Glomerular visceral epithelial cell (primary cell): ENCODE results near the gene TLE3.

Experiments used
- DNase-seq: peaks from one replicate; pipeline ENCODE4 v3.0.0-alpha.2; 2016; ENCODE audit errors: extremely low spot score

TLE3 gene

DNA sequence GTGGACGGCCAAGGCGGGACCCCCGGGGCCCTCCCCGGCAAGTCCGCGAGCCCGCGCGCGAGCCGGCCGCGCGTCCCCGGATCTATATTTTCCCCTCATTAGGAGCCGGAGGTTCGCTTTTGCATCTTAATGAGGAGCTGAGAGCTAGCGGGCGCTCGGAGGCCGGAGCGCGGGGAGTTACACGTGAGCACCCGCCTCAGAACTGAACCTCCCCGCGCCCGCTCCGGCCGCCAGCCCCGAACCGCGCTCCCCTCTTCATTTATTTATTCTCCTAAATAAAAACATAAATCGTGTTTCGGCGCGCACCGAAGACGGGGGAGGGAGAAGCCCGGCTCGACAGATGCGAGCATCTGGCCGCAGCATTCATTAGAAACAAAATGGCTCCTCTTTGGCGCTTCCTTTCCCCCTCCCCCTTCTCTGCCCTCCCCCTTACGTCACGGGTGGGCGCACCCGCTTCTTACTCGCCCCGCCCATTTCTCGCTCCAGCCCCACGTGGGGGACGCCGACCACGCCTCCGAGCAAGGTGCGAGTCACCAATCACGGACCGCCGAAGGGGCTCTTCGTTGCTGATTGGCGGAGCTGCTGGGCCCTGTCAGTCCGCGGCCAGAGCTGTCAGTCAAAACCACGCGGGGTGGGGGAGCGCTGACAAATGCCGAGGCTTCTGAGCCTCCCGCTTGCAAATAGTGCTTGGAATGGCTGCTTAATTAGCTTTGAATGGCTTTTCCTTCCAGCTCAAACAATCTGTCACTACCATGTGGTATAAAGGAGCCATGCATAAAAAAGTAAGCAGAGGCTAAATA, 1.6 kb upstream of the TLE3 start:
- DNase-seq = peak; percentile 100

GRCh38 chr15:70098461-70099166, 897 bp upstream of the TLE3 start:
- DNase-seq = peak; percentile 12

DNA sequence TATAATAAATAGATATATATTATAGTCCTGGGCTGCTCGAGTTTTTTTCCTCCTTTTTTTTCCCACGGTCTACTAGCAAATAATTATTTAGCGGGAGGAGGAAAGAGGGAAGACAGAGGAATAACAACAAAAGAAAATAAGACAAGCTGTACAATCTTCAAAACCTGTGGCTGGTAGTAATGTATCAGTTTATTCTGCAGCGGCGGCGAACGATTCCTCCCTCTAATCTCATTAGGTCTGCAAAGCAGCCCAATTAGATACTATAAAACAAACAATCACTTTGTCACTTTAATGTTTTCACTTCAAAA, 390 bp upstream of the TLE3 start:
- DNase-seq = no peak

DNA sequence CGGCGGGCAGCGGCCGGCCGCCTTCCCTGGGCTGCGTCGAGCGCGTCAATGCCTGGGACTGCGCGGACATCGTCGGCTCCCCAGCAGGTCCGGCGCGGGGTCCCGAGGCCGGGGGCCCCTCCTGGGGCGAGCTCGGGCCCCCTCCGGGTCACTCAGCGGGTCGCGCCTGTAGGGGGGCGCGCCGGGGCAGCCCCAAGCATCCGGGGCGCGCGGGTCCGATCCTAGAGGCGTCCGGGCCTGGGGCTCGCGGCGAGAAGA, 725 bp downstream of the TLE3 start:
- no peak for DNase-seq

DNA sequence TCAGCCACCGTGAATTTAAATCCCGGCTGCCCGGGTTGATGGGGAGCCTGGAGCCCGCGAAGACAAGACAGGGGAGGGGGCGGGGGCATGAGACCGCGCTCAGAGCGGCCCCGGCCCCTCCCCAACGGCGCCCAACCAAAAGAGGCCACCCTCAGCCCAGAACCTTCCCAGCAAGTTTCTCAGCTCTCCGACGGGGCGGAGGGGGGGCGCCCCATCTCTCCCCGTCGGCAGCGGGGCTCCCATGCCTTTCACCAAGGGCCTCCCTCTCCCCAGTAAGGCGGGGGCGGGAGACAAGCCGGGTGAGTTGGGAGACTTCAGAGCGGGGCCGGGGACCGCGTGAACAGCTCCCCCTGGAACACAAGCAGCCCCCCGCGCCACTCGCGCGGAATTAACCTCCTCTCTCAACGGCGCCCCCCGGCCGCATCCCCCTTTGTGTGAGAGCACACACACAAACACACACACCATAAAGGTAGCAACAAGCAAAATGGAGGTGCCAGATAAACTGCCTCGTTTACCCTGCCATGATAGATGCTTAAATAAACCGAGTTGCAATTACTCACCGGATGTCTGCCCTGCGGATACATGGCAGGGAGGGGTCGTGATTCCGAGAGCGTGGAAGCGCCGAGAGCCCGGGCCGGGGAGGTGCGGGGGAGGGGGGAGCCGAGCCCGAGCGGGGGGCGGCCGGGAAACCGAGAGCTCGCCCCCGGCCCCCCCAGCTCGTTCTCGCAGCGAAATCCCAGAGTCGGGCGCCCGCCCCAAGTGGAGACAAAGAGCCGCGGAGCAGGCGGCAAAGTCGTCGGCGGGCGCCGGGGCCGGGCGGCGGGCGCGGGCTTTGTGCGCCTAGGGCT, 1.3 kb downstream of the TLE3 start:
- peak; percentile 46 for DNase-seq

- peak; percentile 18 for DNase-seq
These were observed 2.1 kb downstream of the TLE3 start for GRCh38 chr15:70095408-70096214.

DNA sequence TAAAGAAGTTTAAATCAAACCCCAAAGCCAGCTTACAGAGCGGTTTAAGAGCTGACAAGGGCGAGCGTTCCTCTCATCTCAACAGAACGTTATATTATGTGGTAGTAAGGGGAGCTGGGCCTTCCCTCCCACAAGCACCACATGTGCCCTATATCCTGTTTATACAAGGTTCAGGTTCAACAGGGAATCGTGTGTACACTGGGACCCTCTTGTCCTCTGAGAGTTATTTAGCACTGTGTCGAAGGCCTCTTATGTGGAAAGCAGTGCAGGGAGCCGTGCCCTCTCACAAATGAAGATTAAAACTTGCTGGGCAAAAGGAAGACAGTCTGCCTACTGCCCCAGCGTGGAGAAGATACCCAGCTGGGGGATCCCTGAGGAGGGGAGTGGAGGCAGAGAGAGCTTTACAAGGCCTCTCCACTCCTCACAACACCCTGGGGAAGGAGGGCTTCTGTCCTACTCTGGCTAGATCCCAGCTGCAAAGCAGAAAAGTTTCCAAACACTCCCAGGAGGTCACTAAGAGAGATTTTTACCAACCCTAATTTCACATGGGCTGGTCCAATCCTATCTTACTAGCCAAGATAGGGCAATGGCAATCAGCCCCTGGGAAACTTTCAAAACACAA, 2.9 kb downstream of the TLE3 start:
- DNase-seq = no peak

GRCh38 chr15:70093481-70094319, 4.0 kb downstream of the TLE3 start:
- no peak for DNase-seq

GRCh38 chr15:70093070-70093469, 4.6 kb downstream of the TLE3 start:
- no peak for DNase-seq

- no peak for DNase-seq
These were observed 5.2 kb downstream of the TLE3 start for GRCh38 chr15:70092464-70093027.

GRCh38 chr15:70091726-70092463, 5.8 kb downstream of the TLE3 start:
- peak; percentile 21 for DNase-seq

- no peak for DNase-seq
These were observed 7.1 kb downstream of the TLE3 start for GRCh38 chr15:70090436-70091296.

DNA sequence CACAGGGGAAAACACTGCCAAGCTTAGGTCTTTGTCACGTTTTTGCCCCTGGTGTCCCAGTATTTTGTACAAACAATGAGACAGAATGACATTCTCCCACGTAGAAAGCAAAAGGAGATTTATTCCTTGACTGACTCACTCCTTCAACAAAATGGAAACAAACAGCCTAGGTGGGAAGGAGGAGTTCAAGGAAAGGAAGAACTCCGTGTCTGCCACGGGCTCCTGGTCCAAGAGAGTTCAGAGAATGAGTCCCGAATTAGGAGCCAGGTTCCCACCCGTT, 8.1 kb downstream of the TLE3 start:
- DNase-seq = no peak

DNA sequence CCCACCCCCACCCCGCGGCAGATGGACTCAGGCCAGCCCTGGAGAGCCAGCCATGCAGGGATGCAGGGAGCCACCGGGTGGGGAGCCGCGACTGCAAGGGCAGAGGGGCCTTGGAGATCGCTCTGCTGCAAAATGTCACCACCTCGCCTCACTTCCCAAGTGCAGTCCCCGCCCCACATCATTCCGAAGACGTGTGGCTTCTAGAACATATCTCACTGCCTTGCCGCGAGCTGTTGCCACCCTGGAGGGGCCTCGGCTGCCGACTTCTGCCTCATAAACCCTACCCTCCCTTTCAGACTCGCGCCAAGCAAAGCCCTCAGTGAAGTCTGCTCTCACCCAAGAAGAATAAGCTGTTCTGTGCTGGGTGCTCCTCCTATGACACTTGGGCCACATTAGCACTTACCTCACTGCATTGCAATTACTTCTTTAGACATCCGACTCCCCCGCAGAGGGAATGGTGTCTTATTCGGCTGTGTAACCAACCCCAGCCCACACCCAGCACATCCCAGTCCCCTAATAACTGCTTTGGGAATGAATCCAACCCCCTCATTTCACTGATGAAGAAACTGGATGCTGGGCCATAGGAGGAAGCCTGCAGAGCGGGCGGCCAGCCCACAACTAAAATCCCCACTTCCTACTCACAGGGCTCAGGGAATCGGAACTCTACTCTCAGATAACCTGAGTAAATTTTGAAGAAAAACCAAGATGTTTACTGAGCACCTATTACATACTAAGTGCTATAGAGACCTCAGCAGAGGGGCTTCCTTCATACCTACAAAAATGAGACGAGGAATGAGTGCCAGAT, 8.6 kb downstream of the TLE3 start:
- no peak for DNase-seq

- DNase-seq = no peak
These were observed 9.3 kb downstream of the TLE3 start for GRCh38 chr15:70088455-70088854.

DNA sequence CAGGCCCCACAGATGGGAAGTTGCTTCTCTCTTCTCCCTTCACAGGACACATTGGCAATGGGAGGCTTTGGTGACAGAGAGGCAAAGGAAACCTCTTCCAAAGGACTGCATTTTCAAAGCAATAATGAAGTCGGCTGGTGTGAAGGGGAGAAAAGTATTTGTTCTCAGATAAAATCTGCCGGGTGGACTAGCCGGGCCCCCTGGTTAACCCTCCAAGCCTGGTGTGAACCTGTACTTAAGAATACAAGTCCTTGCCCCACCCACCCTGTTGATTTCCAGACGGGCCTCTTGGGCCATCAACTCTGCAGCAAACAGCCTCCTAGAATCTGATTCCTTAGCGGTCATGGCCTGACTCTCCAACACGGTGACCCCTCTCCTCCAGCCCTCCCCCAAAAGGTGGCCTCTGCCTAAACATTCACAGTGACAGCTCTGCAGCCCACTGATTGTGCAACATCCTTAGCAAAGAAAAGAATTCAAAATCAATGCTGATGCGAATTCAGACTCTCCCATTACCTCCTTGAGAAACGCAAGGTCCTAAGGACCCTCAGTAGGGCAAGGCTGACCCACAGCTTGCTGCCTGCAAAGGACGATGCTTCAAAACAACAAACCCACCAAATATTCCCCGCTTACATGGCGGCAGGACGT, 9.9 kb downstream of the TLE3 start:
- no peak for DNase-seq

- no peak for DNase-seq
These were observed 11.1 kb downstream of the TLE3 start for GRCh38 chr15:70086636-70087035.

DNA sequence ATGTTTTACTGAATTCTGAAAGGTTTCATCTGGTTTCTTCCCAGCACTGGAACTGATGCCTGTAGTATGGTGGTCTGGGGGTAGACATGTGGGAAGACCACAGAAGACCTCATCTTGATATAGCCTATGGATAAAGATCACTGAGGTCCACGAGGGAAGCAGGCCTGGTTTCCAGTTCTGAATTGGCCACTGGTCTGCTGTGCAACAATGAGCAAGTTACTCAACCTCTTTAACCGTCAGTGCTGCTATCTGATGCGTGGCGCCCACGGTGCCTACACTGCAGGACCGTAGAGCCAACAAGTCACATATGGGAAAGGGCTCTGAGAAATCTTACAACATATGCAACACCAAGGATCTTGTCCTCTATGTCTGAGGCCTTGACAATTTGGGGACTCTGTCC, 13.3 kb downstream of the TLE3 start:
- no peak for DNase-seq
